ENCODE measurements around the gene UCK2.

Gene UCK2

GRCh38 chr1:165880993-165881392 lies 53.6 kb downstream of the UCK2 start:
- DNase-seq (ENCODE audit: low spot score): no peak

GRCh38 chr1:165882168-165882837 lies 54.9 kb downstream of the UCK2 start:
- DNase-seq (ENCODE audit: low spot score): no peak

GRCh38 chr1:165883056-165883455 lies 55.6 kb downstream of the UCK2 start:
- DNase-seq (ENCODE audit: low spot score): no peak

GRCh38 chr1:165884009-165884689 lies 56.7 kb downstream of the UCK2 start:
- DNase-seq (ENCODE audit: low spot score): no peak

DNA sequence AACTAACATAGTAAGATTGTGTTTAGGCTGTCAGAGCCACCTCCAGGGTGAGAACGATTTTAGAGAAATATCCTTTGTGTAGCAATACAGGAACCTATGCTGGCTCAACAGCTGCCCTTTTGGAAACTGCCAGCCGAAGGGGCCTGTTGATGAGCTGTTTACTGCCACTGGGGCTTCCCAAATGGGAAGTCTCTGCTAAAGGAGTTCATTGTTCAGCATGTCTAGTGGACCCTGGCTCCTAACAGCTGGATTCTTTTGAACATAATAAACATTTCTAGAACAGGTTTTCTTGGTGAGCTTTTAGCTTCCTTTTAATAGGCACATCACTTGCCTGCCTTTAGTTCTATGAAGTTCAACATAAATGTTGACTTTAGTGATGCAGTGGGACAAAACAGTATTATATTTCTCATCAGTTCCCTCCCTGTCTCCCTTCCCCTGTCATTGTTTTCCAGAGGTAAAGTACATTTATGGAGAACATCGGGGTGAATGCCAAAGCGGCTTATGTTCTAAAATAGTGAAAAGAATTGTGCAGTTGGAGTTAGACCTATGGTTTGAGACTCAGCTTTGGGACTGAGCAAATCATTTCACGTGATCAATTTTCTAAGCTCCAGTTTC lies 57.4 kb downstream of the UCK2 start:
- no peak for DNase-seq (ENCODE audit: low spot score)

- DNase-seq (ENCODE audit: low spot score): no peak
These were observed 57.9 kb downstream of the UCK2 start for GRCh38 chr1:165885305-165885694.

GRCh38 chr1:165886193-165886592 lies 58.8 kb downstream of the UCK2 start:
- no peak for DNase-seq (ENCODE audit: low spot score)

DNA sequence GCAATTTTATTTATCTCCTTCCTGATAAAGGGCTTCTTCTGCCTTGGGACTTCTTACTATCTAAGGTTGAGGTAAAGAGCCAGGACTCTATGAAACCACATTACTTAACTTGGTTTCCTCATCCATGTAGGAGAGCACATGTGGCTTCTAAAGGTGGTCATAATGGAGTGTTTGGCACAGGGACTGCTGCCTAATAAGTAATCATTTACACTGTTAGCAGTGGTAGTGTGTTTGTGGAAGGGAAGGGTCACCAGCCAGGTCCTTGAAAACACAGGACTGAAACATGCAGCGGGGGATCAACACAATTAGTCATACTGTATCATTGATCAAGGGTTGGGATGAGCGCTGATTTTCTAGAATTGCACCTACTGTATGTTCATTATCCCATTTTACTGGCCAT lies 59.6 kb downstream of the UCK2 start:
- no peak for DNase-seq (ENCODE audit: low spot score)

DNA sequence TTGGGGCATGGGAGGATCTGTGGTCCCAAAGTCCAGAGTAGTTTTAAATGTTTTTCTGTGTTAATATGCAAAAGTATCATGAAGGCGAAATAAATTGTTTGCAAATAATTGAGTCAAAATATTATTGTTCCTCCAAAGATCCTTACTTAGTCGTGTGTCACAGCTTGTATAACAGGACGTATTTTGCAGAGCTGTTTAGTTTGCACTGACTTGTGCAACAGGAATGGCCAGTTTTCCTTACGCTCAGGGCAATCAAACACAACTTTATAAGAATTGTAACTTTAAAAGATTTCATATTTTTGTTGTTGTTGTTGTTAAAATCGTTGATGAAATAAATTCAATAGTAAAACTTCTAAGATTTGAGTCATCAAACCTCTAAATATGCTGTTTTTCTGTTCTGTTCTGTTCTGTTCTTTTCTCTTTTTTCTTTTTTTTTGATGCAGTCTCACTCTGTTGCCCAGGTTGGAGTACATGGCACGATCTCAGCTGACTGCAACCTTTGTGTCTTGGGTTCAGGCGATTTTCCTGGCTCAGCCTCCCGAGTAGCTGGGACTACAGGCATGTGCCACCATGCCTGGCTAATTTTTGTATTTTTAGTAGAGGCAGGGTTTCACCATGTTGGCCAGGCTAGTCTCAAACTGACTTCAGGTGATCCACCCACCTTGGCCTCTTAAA lies 60.6 kb downstream of the UCK2 start:
- DNase-seq (ENCODE audit: low spot score): no peak

DNA sequence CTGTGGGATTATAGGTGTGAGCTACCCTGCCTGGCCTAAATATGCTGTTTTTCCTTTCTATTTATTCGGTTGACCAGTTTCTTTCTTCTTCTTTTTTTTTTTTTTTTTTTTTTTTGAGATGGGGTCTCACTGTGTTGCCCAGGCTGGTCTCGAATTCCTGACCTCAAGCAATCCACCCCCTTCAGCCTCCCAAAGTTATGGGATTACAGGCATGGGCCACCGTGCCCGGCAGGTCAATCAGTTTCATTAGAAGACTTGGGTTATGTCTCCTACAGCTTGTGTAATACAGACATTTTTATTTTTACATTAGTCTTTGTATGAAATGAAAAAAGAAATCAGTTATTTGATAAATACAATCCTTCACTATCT lies 61.1 kb downstream of the UCK2 start:
- DNase-seq (ENCODE audit: low spot score): no peak

- DNase-seq (ENCODE audit: low spot score): no peak
These were observed 63.3 kb downstream of the UCK2 start for GRCh38 chr1:165890684-165891083.

DNA sequence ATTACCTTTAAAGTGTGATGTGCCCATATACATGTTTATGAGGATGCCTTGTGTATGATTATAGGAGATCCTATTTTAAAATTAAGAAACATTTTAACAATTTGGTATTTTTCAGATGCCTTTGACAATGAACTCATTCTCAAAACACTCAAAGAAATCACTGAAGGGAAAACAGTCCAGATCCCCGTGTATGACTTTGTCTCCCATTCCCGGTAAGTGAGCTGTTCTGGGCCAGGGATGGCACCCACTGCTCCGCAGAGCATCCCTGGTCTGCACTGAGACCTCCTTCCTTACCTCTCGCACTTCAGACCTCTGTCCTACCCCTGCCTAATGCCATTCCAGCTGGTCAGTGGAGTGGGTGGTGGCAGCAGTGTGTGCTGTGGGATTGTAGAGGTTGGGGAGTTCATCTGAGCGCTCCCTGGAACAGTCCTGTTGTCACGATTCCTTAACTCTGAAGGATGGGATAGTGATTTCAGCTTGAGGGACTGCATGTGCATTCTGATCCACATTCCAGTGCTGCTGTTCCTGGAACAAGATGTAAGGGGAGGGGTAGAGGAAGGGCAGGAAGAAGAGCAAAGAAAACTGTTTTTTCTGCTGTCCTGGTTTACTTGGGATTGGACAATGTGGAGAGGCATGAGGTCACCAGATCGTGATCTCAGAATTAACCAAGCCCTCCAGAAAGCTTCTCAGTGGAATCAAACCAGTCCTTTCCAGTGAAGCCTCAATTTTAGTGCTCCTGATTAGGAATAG lies 63.9 kb downstream of the UCK2 start:
- DNase-seq (ENCODE audit: low spot score): no peak

- no peak for DNase-seq (ENCODE audit: low spot score)
These were observed 65.5 kb downstream of the UCK2 start for GRCh38 chr1:165892935-165893334.

DNA sequence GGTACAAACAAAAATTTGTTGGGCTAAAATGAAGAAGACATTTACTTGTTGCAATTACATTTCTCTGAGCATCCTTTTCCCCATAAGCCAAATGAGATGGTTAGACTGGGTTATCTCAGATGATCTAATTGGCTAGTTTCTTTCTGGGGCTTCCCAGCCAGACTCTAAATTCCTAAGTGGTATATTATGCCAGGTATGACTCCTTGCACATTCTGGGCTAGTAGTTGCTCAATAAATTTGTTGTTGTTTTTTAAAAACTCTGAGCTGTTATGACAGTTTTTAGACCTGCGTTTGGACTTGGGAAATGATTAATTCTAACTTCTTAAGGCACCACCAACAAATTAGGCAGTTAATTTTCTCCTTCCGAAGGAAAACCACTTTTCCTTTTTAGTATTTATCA lies 66.1 kb downstream of the UCK2 start:
- no peak for DNase-seq (ENCODE audit: low spot score)

GRCh38 chr1:165894591-165894990 lies 67.2 kb downstream of the UCK2 start:
- DNase-seq (ENCODE audit: low spot score): no peak

DNA sequence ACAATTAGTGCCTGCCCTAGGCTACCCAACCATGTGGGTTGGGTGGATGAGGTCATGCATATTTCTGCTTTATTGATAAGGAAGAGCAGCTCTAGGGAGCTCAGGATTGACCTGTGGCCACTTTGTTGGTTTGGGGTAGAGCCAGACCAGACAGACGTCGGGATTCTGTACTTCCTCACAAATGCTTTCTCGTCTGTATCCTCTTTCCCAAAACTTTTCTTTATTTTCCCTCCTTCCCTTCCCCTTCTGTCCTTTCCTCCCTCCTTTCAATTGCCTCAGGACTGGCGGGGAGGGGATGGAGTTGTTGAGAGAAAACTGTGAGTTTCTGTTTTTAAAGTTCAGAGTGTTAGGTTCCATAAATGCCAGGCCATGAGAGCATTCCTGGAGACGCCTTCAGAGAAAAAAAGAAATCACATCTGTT lies 68.0 kb downstream of the UCK2 start:
- DNase-seq (ENCODE audit: low spot score): no peak

- no peak for DNase-seq (ENCODE audit: low spot score)
These were observed 68.9 kb downstream of the UCK2 start for GRCh38 chr1:165896277-165896676.

GRCh38 chr1:165897326-165898303 lies 70.2 kb downstream of the UCK2 start:
- DNase-seq (ENCODE audit: low spot score): no peak

- DNase-seq (ENCODE audit: low spot score): peak; percentile 36
These were observed 71.4 kb downstream of the UCK2 start for GRCh38 chr1:165898837-165899236.

DNA sequence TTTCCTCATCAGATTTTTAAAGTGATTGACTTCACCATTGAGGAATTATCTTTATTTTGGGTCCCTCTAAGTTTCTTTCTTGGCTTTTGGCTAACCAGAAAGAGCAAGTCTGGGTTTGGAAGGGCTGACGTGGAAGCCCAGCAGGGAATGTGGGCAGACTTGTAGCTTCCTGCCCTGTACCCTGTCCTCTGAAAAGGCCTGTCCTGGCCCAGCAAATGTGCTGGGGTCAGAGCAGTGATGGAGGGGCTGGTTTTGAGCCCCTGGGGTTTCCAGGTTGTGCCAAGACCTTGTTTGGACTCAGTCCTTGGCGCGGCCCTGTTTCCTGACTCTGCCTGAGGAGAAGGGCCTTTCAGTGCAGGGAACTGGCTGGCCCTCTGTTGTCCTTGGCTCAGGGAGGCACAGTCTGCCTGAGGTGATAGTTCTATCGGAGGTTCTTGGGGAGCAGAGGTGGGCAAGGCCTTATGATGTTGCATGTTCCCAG lies 72.1 kb downstream of the UCK2 start:
- DNase-seq (ENCODE audit: low spot score): no peak

Data from Ammon's horn (tissue), 1 donor.